GM10266 (cell line): Measurements from ENCODE around the gene RALGPS1.

ENCODE experiments used
- DNase-seq: peaks from one replicate; pipeline ENCODE4 v3.0.0; 2012; ENCODE audit errors: extremely low spot score
- TF ChIP-seq, protein P1 (sequence below): IDR thresholded peaks from 2 replicates; pipeline ENCODE4 v1.5.1; 2012; ENCODE audit warnings: mild to moderate bottlenecking, low read depth; ENCODE audit not compliant: control insufficient read depth, insufficient read depth; ENCODE audit errors: missing control alignments

RALGPS1 gene

DNA sequence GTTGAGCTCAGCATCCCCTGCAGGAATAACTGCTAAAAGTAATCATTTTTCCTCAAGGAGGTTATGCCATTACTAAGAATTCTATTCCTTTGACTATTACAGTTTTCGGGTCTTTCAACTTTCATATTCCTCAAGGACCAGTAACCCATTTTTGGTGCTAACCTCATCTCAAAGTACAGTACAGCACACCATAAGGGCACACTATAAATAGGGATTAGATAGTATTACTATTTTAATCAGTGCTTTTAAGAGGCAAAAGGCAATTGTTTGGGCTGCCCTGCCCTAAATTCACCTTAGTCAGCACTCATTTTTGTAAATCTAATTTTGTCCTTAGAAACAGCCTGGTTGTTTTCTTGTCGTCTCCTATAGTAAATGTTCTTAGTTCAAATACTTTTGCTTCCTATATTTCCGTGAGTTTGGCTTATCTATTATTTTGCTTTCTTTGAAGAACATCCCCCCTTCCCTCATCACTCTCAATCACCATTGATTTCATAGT, 336.4 kb downstream of the RALGPS1 start:
- DNase-seq: no peak
- TF ChIP-seq, protein P1, sequence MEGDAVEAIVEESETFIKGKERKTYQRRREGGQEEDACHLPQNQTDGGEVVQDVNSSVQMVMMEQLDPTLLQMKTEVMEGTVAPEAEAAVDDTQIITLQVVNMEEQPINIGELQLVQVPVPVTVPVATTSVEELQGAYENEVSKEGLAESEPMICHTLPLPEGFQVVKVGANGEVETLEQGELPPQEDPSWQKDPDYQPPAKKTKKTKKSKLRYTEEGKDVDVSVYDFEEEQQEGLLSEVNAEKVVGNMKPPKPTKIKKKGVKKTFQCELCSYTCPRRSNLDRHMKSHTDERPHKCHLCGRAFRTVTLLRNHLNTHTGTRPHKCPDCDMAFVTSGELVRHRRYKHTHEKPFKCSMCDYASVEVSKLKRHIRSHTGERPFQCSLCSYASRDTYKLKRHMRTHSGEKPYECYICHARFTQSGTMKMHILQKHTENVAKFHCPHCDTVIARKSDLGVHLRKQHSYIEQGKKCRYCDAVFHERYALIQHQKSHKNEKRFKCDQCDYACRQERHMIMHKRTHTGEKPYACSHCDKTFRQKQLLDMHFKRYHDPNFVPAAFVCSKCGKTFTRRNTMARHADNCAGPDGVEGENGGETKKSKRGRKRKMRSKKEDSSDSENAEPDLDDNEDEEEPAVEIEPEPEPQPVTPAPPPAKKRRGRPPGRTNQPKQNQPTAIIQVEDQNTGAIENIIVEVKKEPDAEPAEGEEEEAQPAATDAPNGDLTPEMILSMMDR: no peak

DNA sequence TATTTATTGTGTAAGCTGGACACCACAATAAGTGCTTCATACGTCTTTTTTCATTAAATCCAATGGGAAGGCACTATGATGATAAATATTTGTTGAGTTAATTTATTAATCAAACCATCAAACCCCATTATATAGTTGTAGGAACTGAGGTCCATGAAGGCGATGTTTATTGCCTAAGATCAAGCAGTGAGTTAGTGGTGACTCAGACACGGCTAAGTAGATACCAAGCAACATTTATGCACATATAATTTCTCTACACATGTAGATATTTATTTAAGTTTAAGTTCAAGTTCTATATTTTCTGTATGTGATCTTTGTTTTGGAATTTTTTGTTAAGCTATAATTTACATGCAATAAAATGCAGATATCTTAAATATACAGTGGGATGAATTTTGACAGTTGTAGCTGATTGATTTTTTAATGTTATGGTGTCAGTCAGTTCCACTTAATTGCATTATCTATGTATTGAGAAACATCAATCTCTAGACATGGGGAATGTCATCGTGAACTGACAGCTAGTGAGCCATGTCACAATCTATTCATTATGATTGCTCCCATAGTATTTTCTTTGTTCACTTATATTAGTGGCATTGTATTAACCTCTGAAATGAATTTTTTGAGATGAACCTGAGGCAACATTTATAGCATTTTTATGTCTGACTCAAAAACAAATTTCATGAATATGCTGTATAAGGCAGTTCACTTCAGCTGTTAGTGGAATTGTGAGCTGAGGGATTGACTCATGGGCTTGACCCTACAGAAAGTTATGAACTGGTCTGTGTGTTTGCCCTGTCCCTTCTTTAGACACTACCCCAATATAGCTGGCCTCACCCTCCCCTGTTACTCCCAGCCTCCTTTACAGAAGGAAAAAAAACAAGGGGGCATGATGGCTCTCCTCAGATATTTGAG, 338.1 kb downstream of the RALGPS1 start:
- DNase-seq: no peak

DNA sequence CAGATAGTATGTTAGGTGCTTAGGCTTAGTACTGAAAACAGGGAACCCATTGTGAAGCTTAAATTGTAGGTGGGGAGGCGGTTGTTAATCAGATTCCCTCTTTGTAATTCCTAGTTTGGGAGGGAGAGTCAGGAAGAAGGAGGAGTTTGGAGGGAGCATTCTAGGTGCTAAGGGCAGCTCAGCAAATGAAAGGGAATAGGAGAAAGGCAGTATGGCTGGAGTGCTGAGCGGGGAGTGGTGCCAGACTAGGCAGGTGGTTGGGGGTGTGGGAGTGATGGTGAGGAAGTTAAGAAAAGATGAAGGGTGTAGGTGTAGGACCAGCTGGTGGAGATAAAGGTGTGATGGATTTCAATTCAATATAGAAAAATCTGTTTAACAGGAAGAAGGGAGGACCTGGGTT, 338.9 kb downstream of the RALGPS1 start:
- TF ChIP-seq, protein P1: no peak
- DNase-seq: no peak

More for the DNA sequence above, 338.1 kb downstream of the RALGPS1 start:
- TF ChIP-seq, protein P1: no peak

DNA sequence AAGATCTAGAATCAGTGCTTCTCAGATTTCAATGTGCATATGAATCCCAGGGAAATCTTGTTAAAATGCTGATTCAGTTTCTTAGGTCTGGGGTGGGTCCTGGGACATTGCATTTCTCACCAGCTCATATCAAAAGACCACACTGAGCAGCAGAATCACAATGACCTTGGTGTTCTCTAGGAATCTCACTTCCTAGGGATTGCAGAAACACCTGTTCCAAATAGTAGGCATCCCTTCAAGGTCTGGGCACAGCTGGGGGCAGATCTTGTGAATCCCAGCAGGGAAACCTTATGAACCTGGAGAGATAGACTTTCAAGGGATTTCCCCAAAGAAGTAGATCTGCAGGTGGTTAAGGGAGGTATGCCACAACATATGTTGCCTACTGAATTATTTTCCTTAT, 341.1 kb downstream of the RALGPS1 start:
- DNase-seq: no peak

DNA sequence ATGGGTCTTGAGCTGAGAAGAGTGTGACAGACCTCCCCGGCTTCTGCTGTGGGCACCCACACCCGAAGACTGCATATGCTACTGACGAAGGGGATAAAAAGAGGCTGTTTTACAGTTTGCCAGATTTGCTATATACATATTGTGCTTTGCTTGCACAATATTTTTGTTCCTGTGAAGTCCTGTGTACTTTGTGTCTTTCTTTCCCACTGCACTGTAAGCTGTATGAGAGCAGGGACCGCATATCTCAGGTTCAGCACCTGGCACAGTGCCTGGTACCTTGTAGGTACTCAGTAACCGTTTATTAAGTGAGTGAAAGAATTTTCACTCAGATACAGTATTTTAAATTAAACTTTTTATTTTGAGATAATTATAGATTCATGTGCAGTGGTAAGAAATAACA, 341.7 kb downstream of the RALGPS1 start:
- DNase-seq: no peak
- TF ChIP-seq, protein P1: no peak

More for the DNA sequence above, 341.1 kb downstream of the RALGPS1 start:
- TF ChIP-seq, protein P1: no peak

DNA sequence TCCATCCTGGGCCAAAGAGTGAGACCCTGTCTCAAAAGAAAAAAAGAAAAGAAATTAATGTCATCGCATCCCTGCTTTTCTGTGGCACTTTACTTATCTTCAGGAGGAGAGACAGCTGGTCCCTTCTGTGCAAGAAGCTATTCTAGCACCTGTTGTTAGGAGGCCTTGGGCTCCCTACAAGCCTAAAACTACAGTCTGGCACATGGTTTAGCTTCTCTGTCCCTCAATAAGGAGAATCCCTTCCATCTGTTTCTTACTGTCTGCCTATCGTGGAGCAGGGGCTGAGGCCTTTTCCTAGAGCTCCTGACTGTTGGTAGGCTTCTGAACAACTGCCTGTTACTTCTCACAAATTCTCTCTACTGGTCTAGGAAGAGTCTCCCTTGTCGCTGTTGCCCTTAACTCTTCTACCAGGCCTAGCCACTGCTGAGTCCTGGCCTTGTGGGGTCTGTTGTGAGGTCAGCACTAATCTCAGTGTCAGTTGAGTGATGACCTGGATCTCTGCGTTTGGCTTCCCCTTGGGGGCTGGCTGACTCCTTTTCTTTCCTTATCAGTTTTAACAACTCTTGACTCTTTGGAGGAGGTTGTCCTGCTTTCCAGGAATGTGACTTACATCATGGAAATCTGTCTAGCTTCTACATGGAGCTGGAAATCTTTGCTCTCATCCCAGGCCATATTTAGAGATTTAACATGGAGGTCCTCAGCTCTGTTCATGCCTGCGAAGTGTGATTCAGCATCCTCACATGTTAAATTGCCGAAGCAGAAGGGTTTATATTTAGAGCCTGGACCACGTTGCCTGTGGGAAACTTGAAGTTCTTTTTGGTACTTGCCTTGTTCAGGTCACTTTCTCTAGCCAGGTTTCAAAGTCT, 344.3 kb downstream of the RALGPS1 start:
- DNase-seq: no peak
- TF ChIP-seq, protein P1: no peak
